Choroid plexus epithelial cell (primary cell): ENCODE measurements around the gene TNS4.

ENCODE experiments used
- DNase-seq: peaks from one replicate; pipeline ENCODE4 v3.0.0-alpha.2; 2010; ENCODE audit warnings: low read depth
- H3K4me3 ChIP-seq: 2 replicates; pipeline ENCODE4 v1.5.1; 2011; ENCODE audit warnings: low read depth, mild to moderate bottlenecking, control low read depth, low read length, moderate library complexity
- TF ChIP-seq, protein P1 (sequence below): conservative IDR thresholded peaks from 2 replicates; pipeline ENCODE4 v1.5.1; 2011; ENCODE audit warnings: low read depth, mild to moderate bottlenecking, control low read depth, inconsistent platforms, low read length, moderate library complexity

TNS4 gene

DNA sequence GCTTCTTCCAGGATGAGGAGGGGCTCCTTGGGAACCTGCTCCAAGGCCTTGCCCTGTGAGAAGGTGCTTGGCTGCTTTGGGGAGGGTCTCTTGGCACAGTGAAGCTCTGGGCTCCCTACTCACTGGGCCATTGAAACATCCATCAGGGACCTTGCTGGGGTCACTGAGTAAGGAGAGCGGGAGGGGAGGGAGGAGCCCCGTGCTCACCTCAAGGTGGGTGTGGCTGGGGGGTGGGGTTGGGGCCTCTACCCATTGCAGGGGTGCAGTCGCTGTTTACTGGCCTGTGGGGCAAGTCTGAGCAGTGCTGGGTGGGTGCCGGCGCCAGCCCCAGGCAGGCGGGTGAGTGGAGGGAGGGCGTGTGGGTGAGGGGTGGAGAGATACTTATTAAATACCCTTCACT, 9.9 kb downstream of the TNS4 start:
- TF ChIP-seq, protein P1, sequence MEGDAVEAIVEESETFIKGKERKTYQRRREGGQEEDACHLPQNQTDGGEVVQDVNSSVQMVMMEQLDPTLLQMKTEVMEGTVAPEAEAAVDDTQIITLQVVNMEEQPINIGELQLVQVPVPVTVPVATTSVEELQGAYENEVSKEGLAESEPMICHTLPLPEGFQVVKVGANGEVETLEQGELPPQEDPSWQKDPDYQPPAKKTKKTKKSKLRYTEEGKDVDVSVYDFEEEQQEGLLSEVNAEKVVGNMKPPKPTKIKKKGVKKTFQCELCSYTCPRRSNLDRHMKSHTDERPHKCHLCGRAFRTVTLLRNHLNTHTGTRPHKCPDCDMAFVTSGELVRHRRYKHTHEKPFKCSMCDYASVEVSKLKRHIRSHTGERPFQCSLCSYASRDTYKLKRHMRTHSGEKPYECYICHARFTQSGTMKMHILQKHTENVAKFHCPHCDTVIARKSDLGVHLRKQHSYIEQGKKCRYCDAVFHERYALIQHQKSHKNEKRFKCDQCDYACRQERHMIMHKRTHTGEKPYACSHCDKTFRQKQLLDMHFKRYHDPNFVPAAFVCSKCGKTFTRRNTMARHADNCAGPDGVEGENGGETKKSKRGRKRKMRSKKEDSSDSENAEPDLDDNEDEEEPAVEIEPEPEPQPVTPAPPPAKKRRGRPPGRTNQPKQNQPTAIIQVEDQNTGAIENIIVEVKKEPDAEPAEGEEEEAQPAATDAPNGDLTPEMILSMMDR, result no peak
- no peak overlapping the region for H3K4me3 ChIP-seq
- DNase-seq, result no peak

DNA sequence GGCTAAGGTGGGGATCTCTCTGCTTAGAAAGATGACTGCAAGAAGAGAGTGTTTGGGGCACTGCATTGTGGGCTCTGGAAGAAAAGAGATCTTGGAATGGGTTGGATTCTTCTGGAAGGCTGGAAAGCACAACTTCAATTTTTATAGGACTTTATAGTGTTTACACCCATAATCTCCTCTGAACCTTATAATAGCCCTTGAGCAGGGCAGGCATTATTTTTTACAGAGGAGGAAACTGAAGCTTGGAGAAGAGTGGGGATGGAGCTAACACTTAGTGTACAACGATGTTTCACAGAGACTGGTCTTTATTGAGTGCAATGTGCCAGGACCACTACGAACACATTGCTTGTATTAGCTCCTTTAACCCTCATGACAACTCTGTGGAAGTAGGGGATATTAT, 10.4 kb downstream of the TNS4 start:
- H3K4me3 ChIP-seq, result no peak overlapping the region
- TF ChIP-seq, protein P1, result no peak
- DNase-seq, result no peak

DNA sequence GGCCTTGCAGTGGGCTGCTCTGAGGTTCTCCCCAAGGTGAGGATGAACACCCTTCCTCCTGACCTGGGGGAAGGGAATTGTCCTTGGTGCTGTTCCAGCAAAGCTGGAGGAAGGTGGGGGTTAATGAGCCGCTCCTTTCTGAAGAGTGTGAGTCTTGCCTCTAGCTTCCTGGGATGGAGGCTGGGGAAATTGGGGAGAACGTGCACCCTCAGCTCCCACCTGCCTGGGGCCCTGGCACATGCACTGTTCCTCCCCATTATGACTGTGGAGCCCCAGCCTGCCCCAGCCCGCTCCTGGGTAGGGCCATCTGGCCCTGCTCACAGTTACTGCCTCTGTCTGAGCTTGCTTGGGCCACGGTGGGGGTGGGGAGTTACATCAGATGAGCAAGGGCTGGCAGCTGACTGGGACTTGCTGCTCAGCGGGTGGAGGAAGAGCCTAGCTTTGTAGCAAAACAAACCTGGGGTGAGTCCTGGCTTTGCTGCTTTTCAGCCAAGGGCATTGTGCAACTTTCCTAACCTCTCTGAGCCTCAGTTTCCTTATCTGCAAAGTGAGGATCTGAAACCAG, 11.1 kb downstream of the TNS4 start:
- peak; percentile 97 for DNase-seq

DNA sequence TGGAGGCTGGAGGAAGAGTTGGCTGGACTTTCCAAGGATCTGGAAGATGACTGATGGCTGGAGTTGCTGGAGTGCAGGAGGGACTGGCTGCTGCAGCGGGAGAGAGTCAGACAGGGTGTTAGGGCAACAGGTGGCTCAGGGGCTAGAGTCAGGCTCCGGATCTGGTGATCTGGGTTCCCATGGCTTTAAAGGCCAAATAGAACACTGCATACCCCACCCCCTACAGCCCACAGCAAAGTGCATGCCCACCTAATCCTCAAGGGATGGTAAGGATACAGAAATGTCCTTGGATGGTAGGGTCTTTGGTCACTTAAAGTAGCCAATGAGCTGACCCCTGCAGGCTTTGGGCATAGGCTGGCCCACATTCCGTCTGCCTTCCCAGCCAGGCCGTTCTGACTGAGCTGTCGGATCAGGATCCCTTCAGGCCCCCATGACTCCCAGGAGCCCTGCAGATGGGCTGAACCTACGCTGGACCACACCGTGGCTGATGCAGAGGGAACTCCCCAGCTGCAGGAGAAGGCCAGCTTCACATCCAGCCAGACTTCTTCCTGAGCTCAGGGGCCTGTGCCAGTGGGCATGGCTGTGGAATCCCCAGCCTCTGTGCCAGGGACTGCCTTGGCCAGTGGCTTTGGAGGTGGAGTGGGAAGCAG, 13.9 kb downstream of the TNS4 start:
- TF ChIP-seq, protein P1, result no peak
- DNase-seq, result no peak
- H3K4me3 ChIP-seq, result no peak overlapping the region

More for the DNA sequence above, 11.1 kb downstream of the TNS4 start:
- TF ChIP-seq, protein P1, result no peak
- H3K4me3 ChIP-seq, result no peak overlapping the region

DNA sequence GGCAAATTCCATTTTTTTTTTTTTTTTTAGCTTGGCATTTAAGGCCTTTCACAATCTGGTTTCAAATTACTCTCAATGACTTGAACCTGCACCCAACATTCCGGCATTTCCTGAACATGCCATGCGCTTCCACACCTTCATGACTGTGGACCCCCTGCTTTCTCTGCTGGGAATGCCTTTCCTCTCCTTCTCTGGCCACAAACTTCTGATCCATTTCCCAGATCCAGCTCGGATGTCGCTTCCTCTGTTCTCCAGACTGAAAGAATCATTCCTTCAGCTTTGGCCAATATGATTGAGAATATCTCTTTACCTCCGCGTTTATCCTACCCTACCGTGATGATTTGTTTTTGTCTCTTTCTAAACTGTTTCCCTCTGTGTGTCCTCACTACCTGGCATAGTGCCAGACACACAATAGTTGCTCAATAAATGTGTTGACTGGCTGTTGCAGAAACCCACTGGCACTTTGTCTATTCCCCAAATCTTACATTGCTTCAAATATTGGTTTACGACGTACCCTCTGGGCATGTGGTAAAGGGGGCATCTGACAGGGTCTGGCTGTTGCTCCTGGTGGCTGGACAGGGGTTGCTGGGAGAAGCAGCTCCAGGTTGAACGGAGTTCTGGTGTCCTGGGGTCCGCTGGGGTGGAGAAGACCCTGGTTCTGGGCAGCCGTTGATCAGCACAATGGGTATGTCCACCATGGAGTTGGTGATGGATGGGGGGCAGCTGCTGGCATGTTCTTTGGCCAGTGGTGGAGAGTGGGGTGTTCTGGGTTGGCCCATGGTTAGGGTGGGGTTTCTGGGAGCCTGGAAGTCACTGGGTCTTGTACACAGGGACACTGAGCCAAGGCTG, 14.7 kb downstream of the TNS4 start:
- no peak overlapping the region for H3K4me3 ChIP-seq
- peak; percentile 97 for DNase-seq
- TF ChIP-seq, protein P1, result no peak

DNA sequence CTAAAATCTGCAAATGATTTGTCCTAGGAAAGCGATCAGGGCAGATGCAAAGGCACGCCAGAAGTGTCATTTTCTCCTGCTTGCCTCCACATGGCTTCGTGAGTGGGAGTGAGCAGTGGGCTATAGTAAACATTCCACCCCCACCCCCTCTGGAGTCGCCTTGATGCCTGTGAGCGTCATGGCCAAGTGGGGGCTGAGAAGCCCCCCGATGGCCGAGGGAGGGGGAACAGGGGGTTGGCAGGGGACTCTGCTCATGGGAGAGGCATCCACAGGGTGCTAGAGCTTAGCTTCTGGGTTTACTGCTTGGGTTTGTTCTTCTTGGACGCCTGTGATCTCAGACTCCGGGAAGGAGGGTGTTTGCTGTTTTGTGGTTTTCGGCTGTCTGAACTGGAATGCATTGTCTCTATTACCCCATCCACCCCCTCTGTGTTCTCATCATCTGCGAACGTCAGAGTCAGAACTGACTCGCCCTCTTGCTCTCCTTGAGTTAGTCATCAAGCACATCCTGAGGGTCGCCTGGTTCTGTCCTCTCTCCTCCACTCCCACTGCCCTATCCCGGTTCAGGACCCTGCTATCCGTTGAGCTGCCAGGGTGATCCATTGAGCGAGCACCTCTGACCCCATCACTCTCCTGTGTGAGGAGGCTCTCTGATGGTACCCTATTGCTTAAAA, 15.4 kb downstream of the TNS4 start:
- DNase-seq, result peak; percentile 100
- TF ChIP-seq, protein P1, result no peak
- no peak overlapping the region for H3K4me3 ChIP-seq
